ENCODE results near the gene TP53TG3C.
"Not testable (repeated sequence)": the region's sequence is repeated elsewhere in the genome, so short reads cannot be mapped to it uniquely, and the experiment has no call there.

Gene TP53TG3C

GRCh38 chr16:33193926-33194325, at the start of gene TP53TG3C:
TSS of gene TP53TG3C (plus strand) at chr16:33194226. CDS start at chr16:33194294, 68 bp downstream.
- not testable (repeated sequence) for DNase-seq
